Femur (tissue), 1 donor: ENCODE measurements around the gene RAC3.
A peak's percentile ranks its signal among the peaks of the same experiment; 100 is the strongest.

ENCODE experiments used
- DNase-seq: peaks from one replicate; pipeline ENCODE4 v3.0.0-alpha.2; 2017

The RAC3 gene

GRCh38 chr17:81999976-82000802, 31.3 kb upstream of the RAC3 start:
- DNase-seq, result no peak

GRCh38 chr17:82000803-82001570, 30.5 kb upstream of the RAC3 start:
- DNase-seq, result no peak

- DNase-seq, result no peak
Observed at GRCh38 chr17:82001571-82002056, 29.9 kb upstream of the RAC3 start.

- DNase-seq, result peak; percentile 83
Observed at GRCh38 chr17:82003411-82004381, 27.8 kb upstream of the RAC3 start.

- DNase-seq, result no peak
Observed at GRCh38 chr17:82004517-82005455, 26.7 kb upstream of the RAC3 start.

GRCh38 chr17:82005701-82006348, 25.7 kb upstream of the RAC3 start:
- no peak for DNase-seq

GRCh38 chr17:82006468-82007227, 24.8 kb upstream of the RAC3 start:
- DNase-seq, result no peak

- no peak for DNase-seq
Observed at GRCh38 chr17:82007228-82007494, 24.3 kb upstream of the RAC3 start.

GRCh38 chr17:82007495-82008257, 23.8 kb upstream of the RAC3 start:
- DNase-seq, result no peak

GRCh38 chr17:82008258-82008940, 23.1 kb upstream of the RAC3 start:
- DNase-seq, result no peak

GRCh38 chr17:82008941-82009405, 22.5 kb upstream of the RAC3 start:
- DNase-seq, result no peak

- DNase-seq, result no peak
Observed at GRCh38 chr17:82009413-82009812, 22.1 kb upstream of the RAC3 start.

- no peak for DNase-seq
Observed at GRCh38 chr17:82010575-82011525, 20.6 kb upstream of the RAC3 start.

- DNase-seq, result no peak
Observed at GRCh38 chr17:82011617-82012187, 19.8 kb upstream of the RAC3 start.

- no peak for DNase-seq
Observed at GRCh38 chr17:82012261-82012639, 19.2 kb upstream of the RAC3 start.

- DNase-seq, result no peak
Observed at GRCh38 chr17:82012640-82013295, 18.7 kb upstream of the RAC3 start.

GRCh38 chr17:82013341-82013740, 18.1 kb upstream of the RAC3 start:
- DNase-seq, result peak; percentile 74
